Naive thymus-derived CD4-positive, alpha-beta T cell (primary cell): Measurements from ENCODE around the gene IPO9. TPM values are rescaled to one million over a fixed set of nuclear protein-coding genes. Genes with fewer than 3 reads are reported as not detected.

Experiments used
- ATAC-seq: fragments of 150-1000 bp; cut with Tn5 transposase; 2 replicates; pipeline ENCODE4 v1.10.0; 2021; ENCODE audit warnings: mild to moderate bottlenecking, moderate library complexity
- CTCF ChIA-PET: fragments of 350-600 bp; sonication (Branson Sonifier 250); formaldehyde crosslinking; loops from one replicate; lab custom pipeline; 2021; ENCODE audit warnings: antibody characterized with exemption; lab: Charles Lee
- POLR2A ChIA-PET: fragments of 350-600 bp; sonication (Branson Sonifier 250); formaldehyde crosslinking; loops from one replicate; lab custom pipeline; 2021; ENCODE audit warnings: antibody characterized with exemption, inconsistent platforms; lab: Charles Lee
- DNase-seq, 9 donors: peaks; one replicate each; pipeline versions ENCODE4 v3.0.0 to v3.0.0-alpha.2; 2020 to 2022; ENCODE audit warnings: mixed read lengths in 1 of 9
- H3K27ac ChIP-seq: one replicate; pipeline ENCODE4 v1.7.0; 2013; ENCODE audit warnings: mild to moderate bottlenecking, low read depth, low read length, moderate library complexity
- H3K27me3 ChIP-seq, 2 donors: one replicate each; pipeline ENCODE4 v1.7.0; 2013; ENCODE audit warnings: low read length in 2 of 2, mild to moderate bottlenecking in 2 of 2, moderate library complexity in 2 of 2; ENCODE audit not compliant: control insufficient read depth in 2 of 2, insufficient read depth in 2 of 2
- H3K36me3 ChIP-seq, 3 experiments: 1 replicate in 2 of 3; 2 replicates in 1 of 3; pipeline ENCODE4 v1.7.0; 2013; ENCODE audit warnings: low read length in 3 of 3, mild to moderate bottlenecking in 3 of 3, moderate library complexity in 1 of 3; ENCODE audit not compliant: insufficient read depth in 3 of 3, control insufficient read depth in 2 of 3
- H3K4me1 ChIP-seq, 2 donors: one replicate each; pipeline ENCODE4 v1.7.0; 2013; ENCODE audit warnings: low read length in 2 of 2, mild to moderate bottlenecking in 2 of 2, moderate library complexity in 1 of 2; ENCODE audit not compliant: control insufficient read depth in 2 of 2, insufficient read depth in 2 of 2
- H3K4me3 ChIP-seq: 2 replicates; pipeline ENCODE4 v1.7.0; 2013; ENCODE audit warnings: mild to moderate bottlenecking, low read length
- H3K9me3 ChIP-seq, 3 experiments: 1 replicate in 2 of 3; 2 replicates in 1 of 3; pipeline ENCODE4 v1.7.0; 2013; ENCODE audit warnings: low read length in 3 of 3; ENCODE audit not compliant: control insufficient read depth in 2 of 3
- H3K27ac Mint-ChIP-seq, 9 donors: one replicate each; pipeline ENCODE4 v1.8.0; 2020 to 2022; ENCODE audit warnings: mixed read lengths in 9 of 9, mild to moderate bottlenecking in 8 of 9, moderate library complexity in 5 of 9, inconsistent platforms in 2 of 9
- H3K27me3 Mint-ChIP-seq, 5 donors: one replicate each; pipeline ENCODE4 v1.8.0; 2021 to 2022; ENCODE audit warnings: mixed read lengths in 5 of 5, mild to moderate bottlenecking in 1 of 5
- H3K36me3 Mint-ChIP-seq, 5 donors: one replicate each; pipeline ENCODE4 v1.8.0; 2020 to 2022; ENCODE audit warnings: mixed read lengths in 5 of 5, mild to moderate bottlenecking in 3 of 5, inconsistent platforms in 1 of 5
- H3K4me1 Mint-ChIP-seq, 7 donors: one replicate each; pipeline ENCODE4 v1.8.0; 2020 to 2022; ENCODE audit warnings: mixed read lengths in 7 of 7, mild to moderate bottlenecking in 3 of 7, inconsistent platforms in 1 of 7
- H3K4me3 Mint-ChIP-seq, 10 donors: one replicate each; pipeline ENCODE4 v1.8.0; 2020 to 2022; ENCODE audit warnings: mild to moderate bottlenecking in 10 of 10, mixed read lengths in 10 of 10, moderate library complexity in 6 of 10, inconsistent platforms in 2 of 10
- H3K9me3 Mint-ChIP-seq, 11 donors: one replicate each; pipeline ENCODE4 v1.8.0; 2020 to 2022; ENCODE audit warnings: mixed read lengths in 11 of 11, mild to moderate bottlenecking in 4 of 11, inconsistent platforms in 1 of 11, moderate library complexity in 1 of 11
- intact Hi-C, 2 donors: fragments of 100-400 bp; cut with micrococcal nuclease; formaldehyde crosslinking; loops; one replicate each; pipeline ENCODE4 v1.15.1; 2023
- polyA plus RNA-seq, 2 donors: library from polyadenylated mRNA; unstranded; fragments of 300-500 nt; fragmentation: Illumina TruSeq; gene quantifications; one replicate each; pipeline ENCODE4 v1.2.3, GENCODE V29; 2021
- total RNA-seq, 6 experiments: library from RNA in 5 of 6; stranded (reverse) in 5 of 6; gene quantifications; 1 replicate in 5 of 6; 2 replicates in 1 of 6; pipeline ENCODE4 v1.2.3 and lab custom pipeline; 2021 to 2026

The IPO9 gene
- total and polyA plus RNA-seq, 7 experiments from 2014 or later, result 20.8 to 55.3 (median 29.8) TPM

DNA sequence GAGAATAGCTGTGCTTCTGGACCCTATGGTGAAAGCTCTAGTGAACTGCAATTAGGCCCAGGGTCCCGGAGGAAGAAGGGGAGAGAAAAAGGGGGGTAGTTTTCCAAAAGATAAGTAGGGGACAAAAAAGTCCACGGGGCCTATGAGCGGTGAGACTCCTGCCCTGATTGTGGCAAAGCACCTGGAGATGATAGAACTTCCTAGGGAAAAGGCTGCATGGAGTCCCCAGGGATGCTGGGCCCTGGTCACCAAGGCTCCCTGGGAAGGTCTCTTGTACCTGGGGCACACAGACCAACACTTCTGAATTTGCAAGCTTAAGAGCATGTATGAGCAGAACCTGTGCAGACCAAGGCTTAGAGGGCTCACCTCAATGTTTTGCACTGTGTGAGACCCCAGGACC, 54.3 kb downstream of the IPO9 start:
- Mint-ChIP-seq H3K27ac (peak overlapping the region in 1 of 9 donors; percentile 23), H3K27me3 (peaks cover 0 to 19% (median 9%) of the 10 kb centered on the region in 5 donors), H3K4me1 (peaks cover 0 to 16% (median 5%) of the 10 kb centered on the region in 7 donors), H3K4me3 (no peak overlapping the region), H3K36me3 (peaks cover 0 to 2% (median 0%) of the 10 kb centered on the region in 5 donors), H3K9me3 (peaks cover 0 to 1% (median 0%) of the 10 kb centered on the region in 11 donors)
- no peaks in the 10 kb centered on the region for H3K4me1 ChIP-seq
- no peak overlapping the region for H3K4me3 ChIP-seq
- H3K9me3 ChIP-seq, result no peaks in the 10 kb centered on the region
- DNase-seq (no peak), ATAC-seq (no peak)
- POLR2A ChIA-PET, result no interaction called here
- H3K27me3 ChIP-seq, result peaks cover 0 to 6% of the 10 kb centered on the region in 2 donors
- no peak overlapping the region for H3K27ac ChIP-seq
- intact Hi-C loops, result no loop called here
- CTCF ChIA-PET, result no interaction called here
- no peaks in the 10 kb centered on the region for H3K36me3 ChIP-seq

DNA sequence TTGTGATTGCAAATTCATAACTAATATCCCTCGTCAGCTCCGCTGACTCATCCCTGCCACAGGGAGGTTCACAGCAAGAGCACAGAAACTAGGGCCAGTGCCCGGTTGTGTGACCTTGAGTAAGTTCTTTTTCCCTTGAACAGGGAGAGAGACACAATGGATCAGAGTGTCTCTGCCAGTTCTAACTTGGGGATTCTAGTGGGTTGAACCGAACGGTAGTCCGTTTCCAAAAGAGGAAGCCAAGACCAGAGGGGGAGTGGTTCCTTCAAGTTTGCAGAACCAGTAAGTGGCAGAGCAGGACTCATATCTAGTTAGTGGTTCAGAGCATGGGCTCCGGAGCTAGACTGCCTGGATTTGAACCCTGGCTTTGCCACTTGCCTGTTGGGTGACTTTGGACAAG, 54.8 kb downstream of the IPO9 start:
- peaks cover 0 to 6% of the 10 kb centered on the region in 2 donors for H3K27me3 ChIP-seq
- no peak overlapping the region for H3K4me3 ChIP-seq
- intact Hi-C loops, result no loop called here
- no peak overlapping the region for H3K4me3 Mint-ChIP-seq
- no peak for DNase-seq
- ChIA-PET POLR2A (no interaction called here), CTCF (interaction anchor here (1.1 to 1.5 kb wide), 2 partner anchors 10 to 70 kb away, joined by 4 to 6 read pairs; no protein-coding TSS in a partner anchor)
- peaks cover 0 to 13% (median 5%) of the 10 kb centered on the region in 7 donors for H3K4me1 Mint-ChIP-seq
- H3K27me3 Mint-ChIP-seq, result peaks cover 0 to 21% (median 9%) of the 10 kb centered on the region in 5 donors
- H3K36me3 Mint-ChIP-seq, result no peaks in the 10 kb centered on the region
- peaks cover 0 to 1% (median 0%) of the 10 kb centered on the region in 11 donors for H3K9me3 Mint-ChIP-seq
- H3K4me1 ChIP-seq, result no peaks in the 10 kb centered on the region
- no peak overlapping the region for H3K27ac Mint-ChIP-seq
- peak; percentile 50 for ATAC-seq
- H3K36me3 ChIP-seq, result no peaks in the 10 kb centered on the region
- H3K9me3 ChIP-seq, result no peaks in the 10 kb centered on the region
- H3K27ac ChIP-seq, result no peak overlapping the region

DNA sequence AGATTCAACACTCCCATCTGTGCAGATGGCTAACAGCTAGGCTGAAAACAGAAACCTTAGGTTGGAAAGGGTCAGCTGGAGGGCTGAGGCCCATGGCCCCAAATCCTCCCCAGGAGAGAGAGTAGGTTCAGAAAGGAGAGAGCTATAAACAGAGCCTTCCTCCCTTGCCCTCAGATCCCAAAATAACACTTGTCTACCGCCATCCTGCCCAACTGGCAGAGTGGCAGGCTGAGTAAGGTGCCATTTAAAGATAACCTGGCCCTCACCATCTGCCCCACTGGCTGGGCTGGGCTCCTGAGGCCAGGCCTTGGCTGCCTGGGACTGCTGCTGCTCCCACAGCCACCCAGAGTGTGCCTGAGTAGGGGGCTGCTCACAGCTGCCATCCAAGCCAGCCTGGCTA, 55.5 kb downstream of the IPO9 start:
- DNase-seq, result no peak
- ChIA-PET POLR2A (interaction anchor here (1.3 kb wide), 1 partner anchor 17 kb away, joined by 3 read pairs; no protein-coding TSS in a partner anchor), CTCF (interaction anchor here (1.1 to 1.5 kb wide), 2 partner anchors 9 to 70 kb away, joined by 4 to 6 read pairs; no protein-coding TSS in a partner anchor)
- H3K4me3 ChIP-seq, result no peak overlapping the region
- no peaks in the 10 kb centered on the region for H3K9me3 ChIP-seq
- Mint-ChIP-seq H3K27ac (peak overlapping the region in 1 of 9 donors; percentile 34), H3K4me3 (no peak overlapping the region), H3K36me3 (no peaks in the 10 kb centered on the region), H3K9me3 (peaks cover 0 to 1% (median 0%) of the 10 kb centered on the region in 11 donors), H3K27me3 (peaks cover 0 to 25% (median 10%) of the 10 kb centered on the region in 5 donors), H3K4me1 (peaks cover 0 to 14% (median 6%) of the 10 kb centered on the region in 7 donors)
- no peak overlapping the region for H3K27ac ChIP-seq
- ATAC-seq, result no peak
- no peaks in the 10 kb centered on the region for H3K36me3 ChIP-seq
- intact Hi-C loops, result no loop called here
- H3K4me1 ChIP-seq, result peaks cover 0 to 5% of the 10 kb centered on the region in 2 donors
- H3K27me3 ChIP-seq, result peaks cover 0 to 6% of the 10 kb centered on the region in 2 donors

DNA sequence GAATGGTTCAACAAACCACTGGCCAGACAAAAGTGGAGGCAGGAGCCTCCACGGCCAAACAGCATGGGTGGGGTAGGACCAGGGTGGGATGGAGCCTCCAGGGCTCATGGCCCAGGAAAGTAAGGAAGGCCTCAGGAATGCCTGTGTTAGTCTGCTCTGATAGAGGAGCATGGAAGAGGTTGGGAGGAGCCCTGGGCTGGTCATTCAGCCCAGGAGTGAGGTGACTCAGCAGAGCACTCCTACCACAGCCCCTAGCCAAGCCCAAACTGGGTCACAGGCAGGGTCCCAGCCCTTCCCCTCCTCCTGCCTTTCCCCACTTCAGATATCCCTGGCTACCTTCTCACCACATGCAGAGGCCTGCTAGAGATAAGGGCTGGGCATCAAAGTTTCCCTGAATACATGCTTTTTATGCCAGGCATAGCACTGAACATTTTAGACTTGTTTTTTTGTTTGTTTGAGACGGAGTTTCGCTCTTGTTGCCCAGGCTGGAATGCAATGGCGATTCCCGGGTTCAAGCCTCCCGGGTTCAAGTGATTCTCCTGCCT, 56.6 kb downstream of the IPO9 start:
- Mint-ChIP-seq H3K36me3 (no peaks in the 10 kb centered on the region), H3K4me1 (peaks cover 2 to 18% (median 10%) of the 10 kb centered on the region in 7 donors), H3K9me3 (peaks cover 0 to 4% (median 0%) of the 10 kb centered on the region in 11 donors), H3K27me3 (peaks cover 5 to 35% (median 19%) of the 10 kb centered on the region in 5 donors), H3K27ac (no peak overlapping the region), H3K4me3 (no peak overlapping the region)
- DNase-seq, result no peak
- Histone ChIP-seq H3K36me3 (no peaks in the 10 kb centered on the region), H3K4me3 (no peak overlapping the region), H3K9me3 (no peaks in the 10 kb centered on the region), H3K4me1 (peaks cover 0 to 5% of the 10 kb centered on the region in 2 donors), H3K27ac (no peak overlapping the region), H3K27me3 (peaks cover 0 to 6% of the 10 kb centered on the region in 2 donors)
- no peak for ATAC-seq
- CTCF ChIA-PET, result interaction anchor here (1.5 to 2.0 kb wide), 2 partner anchors 8 to 10 kb away, joined by 6 to 12 read pairs; no protein-coding TSS in a partner anchor
- intact Hi-C loops, result no loop called here
- POLR2A ChIA-PET, result interaction anchor here (1.3 kb wide), 1 partner anchor 19 kb away, joined by 3 read pairs; no protein-coding TSS in a partner anchor

DNA sequence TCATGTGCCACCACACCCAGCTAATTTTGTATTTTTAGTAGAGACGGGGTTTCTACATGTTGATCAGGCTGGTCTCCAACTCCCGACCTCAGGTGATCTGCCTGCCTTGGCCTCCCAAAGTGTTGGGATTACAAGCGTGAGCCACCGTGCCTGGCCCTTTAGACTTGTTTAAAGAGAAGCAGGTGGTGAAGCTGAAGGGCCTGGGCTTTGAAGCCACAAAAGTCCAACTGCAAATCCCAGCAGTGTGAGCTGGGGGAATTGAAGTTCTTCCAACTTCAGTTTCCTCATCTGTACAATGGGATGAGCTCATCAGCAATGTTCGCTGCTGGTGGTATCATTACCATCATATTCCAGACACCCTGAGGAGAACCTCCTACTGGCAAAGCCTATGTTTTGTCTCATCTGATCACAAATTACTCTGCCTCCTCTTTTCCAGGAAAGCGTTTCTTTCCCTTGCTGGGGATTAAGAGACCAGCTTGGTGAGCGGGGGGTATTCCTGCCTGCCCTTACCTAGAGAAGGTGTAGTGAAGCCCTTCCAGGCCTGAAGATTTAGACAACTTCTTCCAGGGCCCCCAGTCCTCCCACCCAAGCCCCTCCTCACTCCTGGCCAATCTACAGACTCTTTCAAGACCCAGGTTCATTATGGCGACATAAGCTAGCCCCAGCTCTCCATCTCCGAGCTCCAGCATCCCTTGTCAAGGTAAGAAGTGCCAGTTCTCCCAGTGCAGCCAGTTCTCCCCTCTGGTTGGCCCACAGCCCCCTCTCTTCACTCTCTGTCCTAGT, 57.3 kb downstream of the IPO9 start:
- H3K4me1 ChIP-seq, result peaks cover 0 to 5% of the 10 kb centered on the region in 2 donors
- POLR2A ChIA-PET, result no interaction called here
- no peak for DNase-seq
- peaks cover 2 to 18% (median 10%) of the 10 kb centered on the region in 7 donors for H3K4me1 Mint-ChIP-seq
- ATAC-seq, result no peak
- H3K27me3 ChIP-seq, result peaks cover 0 to 6% of the 10 kb centered on the region in 2 donors
- H3K27ac ChIP-seq, result no peak overlapping the region
- CTCF ChIA-PET, result interaction anchor here (2.0 kb wide), 1 partner anchor 9 kb away, joined by 12 read pairs; no protein-coding TSS in a partner anchor
- peaks cover 8 to 39% (median 23%) of the 10 kb centered on the region in 5 donors for H3K27me3 Mint-ChIP-seq
- intact Hi-C loops, result no loop called here
- H3K36me3 Mint-ChIP-seq, result no peaks in the 10 kb centered on the region
- H3K4me3 ChIP-seq, result no peak overlapping the region
- H3K36me3 ChIP-seq, result no peaks in the 10 kb centered on the region
- H3K9me3 ChIP-seq, result no peaks in the 10 kb centered on the region
- peaks cover 0 to 4% (median 0%) of the 10 kb centered on the region in 11 donors for H3K9me3 Mint-ChIP-seq
- no peak overlapping the region for H3K27ac Mint-ChIP-seq
- H3K4me3 Mint-ChIP-seq, result peak overlapping the region in 1 of 10 donors; percentile 44

DNA sequence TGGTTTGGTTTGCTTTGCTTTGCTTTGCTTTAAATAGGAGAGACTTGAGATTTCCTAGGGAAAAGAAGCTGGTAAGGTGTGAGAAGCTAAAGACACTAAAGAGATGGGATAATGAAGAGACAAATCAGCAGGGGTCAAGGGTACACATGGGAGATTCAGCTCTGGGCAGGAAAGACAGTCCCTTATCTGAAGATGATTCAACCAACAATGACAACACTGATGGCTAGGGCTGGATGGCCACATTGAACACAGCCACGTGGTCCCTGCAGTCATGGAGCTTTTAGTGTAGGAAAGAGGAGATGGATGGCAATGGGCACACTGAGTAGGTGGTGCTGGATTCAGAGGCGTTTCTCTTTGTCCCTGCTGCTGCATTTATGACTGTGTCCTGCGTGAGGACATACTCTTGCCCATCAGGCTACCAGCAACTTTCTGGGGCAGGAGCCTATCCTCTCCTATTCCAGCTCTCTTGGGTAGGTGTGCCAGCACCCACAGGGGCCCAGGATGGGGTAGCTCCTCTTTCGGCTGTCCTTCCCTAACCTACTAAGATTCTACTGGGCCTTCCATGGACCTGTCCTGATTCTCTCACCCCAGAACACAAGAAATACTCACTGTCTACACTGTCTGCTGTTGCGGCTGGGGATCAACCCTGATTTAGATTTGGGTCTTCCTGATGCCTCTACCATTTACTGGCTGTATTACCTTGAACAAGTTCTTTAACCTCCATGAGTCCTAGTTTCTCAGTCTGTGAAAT, 58.3 kb downstream of the IPO9 start:
- Mint-ChIP-seq H3K4me3 (peak overlapping the region in 8 of 10 donors; percentile 2 to 87 (median 58)), H3K27ac (peak overlapping the region in 1 of 9 donors; percentile 58), H3K27me3 (peaks cover 18 to 44% (median 33%) of the 10 kb centered on the region in 5 donors), H3K4me1 (peaks cover 2 to 18% (median 10%) of the 10 kb centered on the region in 7 donors), H3K36me3 (no peaks in the 10 kb centered on the region), H3K9me3 (peaks cover 0 to 4% (median 0%) of the 10 kb centered on the region in 11 donors)
- ChIA-PET POLR2A (no interaction called here), CTCF (interaction anchor here (2.0 kb wide), 1 partner anchor 8 kb away, joined by 12 read pairs; no protein-coding TSS in a partner anchor)
- Histone ChIP-seq H3K4me3 (no peak overlapping the region), H3K4me1 (peaks cover 0 to 5% of the 10 kb centered on the region in 2 donors), H3K36me3 (no peaks in the 10 kb centered on the region), H3K27me3 (peaks cover 0 to 6% of the 10 kb centered on the region in 2 donors), H3K27ac (no peak overlapping the region), H3K9me3 (no peaks in the 10 kb centered on the region)
- DNase-seq (no peak), ATAC-seq (no peak)
- intact Hi-C loops, result no loop called here
